DOHH2 (cell line): ENCODE measurements around the gene SNX3.

Experiments used
- H3F3A ChIP-seq: fragments of 200-600 bp; sonication (generic), shearing (Covaris generic); 2 replicates; pipeline ENCODE4 v1.6.0; 2016; ENCODE audit warnings: antibody characterized with exemption, mild to moderate bottlenecking; ENCODE audit not compliant: control insufficient read depth, insufficient read depth
- H3K27ac ChIP-seq: fragments of 200-600 bp; sonication (generic); 2 replicates; pipeline ENCODE4 v1.5.1; 2014; ENCODE audit warnings: low read depth, mild to moderate bottlenecking, low read length, moderate library complexity
- H3K27me3 ChIP-seq: fragments of 200-600 bp; sonication (generic); 2 replicates; pipeline ENCODE4 v1.6.1; 2014; ENCODE audit warnings: mild to moderate bottlenecking, low read length, mixed read lengths; ENCODE audit not compliant: control insufficient read depth
- H3K36me3 ChIP-seq: fragments of 200-600 bp; sonication (generic); 2 replicates; pipeline ENCODE4 v1.6.1; 2014; ENCODE audit warnings: mild to moderate bottlenecking, low read length, moderate library complexity, mixed read lengths; ENCODE audit not compliant: control insufficient read depth
- H3K4me1 ChIP-seq: fragments of 200-600 bp; sonication (generic); 2 replicates; pipeline ENCODE4 v1.6.1; 2014; ENCODE audit warnings: mild to moderate bottlenecking, low read length, mixed read lengths; ENCODE audit not compliant: control insufficient read depth
- H3K4me2 ChIP-seq: fragments of 200-600 bp; sonication (generic); 2 replicates; pipeline ENCODE4 v1.6.0; 2014; ENCODE audit warnings: mild to moderate bottlenecking, low read length, moderate library complexity
- H3K4me3 ChIP-seq: fragments of 200-600 bp; sonication (generic); 2 replicates; pipeline ENCODE4 v1.5.1; 2014; ENCODE audit warnings: mild to moderate bottlenecking, low read length, mixed read lengths
- H3K79me2 ChIP-seq: fragments of 200-600 bp; sonication (generic); 2 replicates; pipeline ENCODE4 v1.6.1; 2014; ENCODE audit warnings: mild to moderate bottlenecking, low read length, mixed read lengths; ENCODE audit not compliant: control insufficient read depth
- H3K9me2 ChIP-seq: fragments of 200-600 bp; sonication (generic); replicated peaks from 2 replicates; pipeline ENCODE4 v1.6.1; 2014; ENCODE audit warnings: mild to moderate bottlenecking, low read length, mixed read lengths; ENCODE audit not compliant: control insufficient read depth
- H3K9me3 ChIP-seq: fragments of 200-600 bp; sonication (generic); 2 replicates; pipeline ENCODE4 v1.6.1; 2014; ENCODE audit warnings: antibody characterized with exemption, low read length, mixed read lengths; ENCODE audit not compliant: control insufficient read depth, insufficient read depth
- H4K20me1 ChIP-seq: fragments of 200-600 bp; sonication (generic); 2 replicates; pipeline ENCODE4 v1.6.0; 2014; ENCODE audit warnings: low read depth, mild to moderate bottlenecking, antibody characterized with exemption, low read length, moderate library complexity; ENCODE audit not compliant: control insufficient read depth, insufficient read depth
- CTCF ChIP-seq: fragments of 200-600 bp; sonication (generic); IDR thresholded peaks from one replicate; pipeline ENCODE4 v1.5.1; 2014; ENCODE audit warnings: antibody characterized with exemption, mild to moderate bottlenecking, low read depth, low read length; ENCODE audit not compliant: poor library complexity, severe bottlenecking
- EZH2phosphoT487 ChIP-seq: fragments of 200-600 bp; sonication (generic); IDR thresholded peaks from 2 replicates; pipeline ENCODE4 v1.6.1; 2017; ENCODE audit warnings: borderline replicate concordance, mild to moderate bottlenecking, antibody characterized with exemption, low read length, moderate library complexity, mixed read lengths

SNX3 gene

DNA sequence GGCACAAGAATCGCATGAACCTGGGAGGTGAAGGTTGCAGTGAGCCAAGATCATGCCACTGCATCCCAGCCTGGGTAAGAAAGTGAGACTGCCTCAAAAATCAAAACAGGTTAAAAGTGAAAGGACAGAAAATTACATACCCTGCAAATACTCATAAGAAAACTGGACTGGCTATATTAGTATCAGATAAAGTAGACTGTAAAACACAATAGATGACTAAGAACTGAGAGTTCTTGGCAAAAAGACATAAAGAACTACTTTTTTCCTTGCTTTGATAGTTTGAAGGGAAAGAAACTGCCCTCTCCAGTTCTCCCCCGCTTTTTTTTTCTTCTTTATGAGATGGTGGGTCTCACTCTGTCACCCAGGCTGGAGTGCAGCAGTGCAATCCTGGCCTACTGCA lies 17.0 kb downstream of the SNX3 start:
- Histone ChIP-seq H3K79me2 (peaks cover 72% of the 10 kb centered on the region), H4K20me1 (no peaks in the 10 kb centered on the region)

GRCh38 chr6:108242721-108243120 lies 18.1 kb downstream of the SNX3 start:
- TF ChIP-seq CTCF (no peak), EZH2phosphoT487 (no peak)
- Histone ChIP-seq H3K4me1 (no peaks in the 10 kb centered on the region), H3K4me2 (no peak overlapping the region), H3K27ac (no peak overlapping the region), H3K79me2 (peaks cover 70% of the 10 kb centered on the region), H3K9me3 (no peaks in the 10 kb centered on the region), H4K20me1 (no peaks in the 10 kb centered on the region), H3K27me3 (no peaks in the 10 kb centered on the region), H3K9me2 (no peaks in the 10 kb centered on the region), H3F3A (no peaks in the 10 kb centered on the region), H3K4me3 (no peak overlapping the region), H3K36me3 (peaks cover 27% of the 10 kb centered on the region)

More for the DNA sequence above, 17.0 kb downstream of the SNX3 start:
- TF ChIP-seq EZH2phosphoT487 (no peak), CTCF (no peak)
- H3K9me2 ChIP-seq: no peaks in the 10 kb centered on the region
- H3K4me3 ChIP-seq: no peak overlapping the region
- H3K36me3 ChIP-seq: peaks cover 30% of the 10 kb centered on the region
- no peak overlapping the region for H3K27ac ChIP-seq
- H3F3A ChIP-seq: no peaks in the 10 kb centered on the region
- no peaks in the 10 kb centered on the region for H3K27me3 ChIP-seq
- no peaks in the 10 kb centered on the region for H3K9me3 ChIP-seq
- H3K4me1 ChIP-seq: no peaks in the 10 kb centered on the region
- no peak overlapping the region for H3K4me2 ChIP-seq

DNA sequence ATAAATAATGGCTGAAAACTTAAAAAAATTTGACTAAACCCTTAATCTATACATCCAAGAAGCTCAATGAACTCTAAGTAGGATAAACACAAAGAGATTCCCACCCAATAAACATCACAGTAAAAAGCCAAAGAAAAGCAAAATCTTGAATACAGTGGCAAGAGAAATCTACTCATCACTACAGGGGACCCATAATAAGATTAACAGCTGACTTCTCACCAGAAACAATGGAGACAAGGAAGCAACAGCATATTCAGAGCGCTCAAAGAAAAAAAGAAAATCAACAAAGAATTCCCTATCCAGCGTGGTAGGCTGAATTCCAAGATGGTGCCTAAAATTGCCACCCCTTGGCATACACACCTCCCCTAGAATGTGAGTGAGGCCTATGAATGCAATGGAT lies 18.6 kb downstream of the SNX3 start:
- Histone ChIP-seq H3K27me3 (no peaks in the 10 kb centered on the region), H4K20me1 (no peaks in the 10 kb centered on the region), H3K4me3 (no peak overlapping the region), H3K36me3 (peaks cover 25% of the 10 kb centered on the region), H3K79me2 (peaks cover 65% of the 10 kb centered on the region), H3K9me3 (no peaks in the 10 kb centered on the region), H3K27ac (no peak overlapping the region), H3K9me2 (no peaks in the 10 kb centered on the region), H3K4me1 (no peaks in the 10 kb centered on the region), H3F3A (no peaks in the 10 kb centered on the region), H3K4me2 (no peak overlapping the region)
- TF ChIP-seq CTCF: no peak
- TF ChIP-seq EZH2phosphoT487: no peak
